SK-N-SH (cell line): ENCODE data around the gene PCP4.

Experiments
- FOSL2 ChIP-seq: IDR thresholded peaks from 2 replicates; pipeline ENCODE4 v1.4.0; 2012; ENCODE audit warnings: low read depth, mild to moderate bottlenecking, moderate library complexity, borderline replicate concordance
- FOXJ3 ChIP-seq: sonication (generic); formaldehyde crosslinking; IDR thresholded peaks from 2 replicates; pipeline ENCODE4 v1.5.1; 2020; ENCODE audit warnings: mild to moderate bottlenecking, missing genetic modification reagents
- NFIC ChIP-seq: IDR thresholded peaks from 2 replicates; pipeline ENCODE4 v1.4.0; 2012; ENCODE audit warnings: borderline replicate concordance
- SIN3A ChIP-seq: IDR thresholded peaks from 2 replicates; pipeline ENCODE4 v1.6.1; 2012; ENCODE audit warnings: low read depth, mild to moderate bottlenecking, low read length, moderate library complexity, borderline replicate concordance
- YY1 ChIP-seq: IDR thresholded peaks from 2 replicates; pipeline ENCODE4 v1.4.0; 2012; ENCODE audit warnings: low read depth, mild to moderate bottlenecking
- TF ChIP-seq, protein P1 (sequence below): fragments of 200-600 bp; sonication (generic); IDR thresholded peaks from 2 replicates; pipeline ENCODE4 v1.6.1; 2017; ENCODE audit warnings: antibody characterized with exemption, mild to moderate bottlenecking, moderate library complexity
- TF ChIP-seq, protein P2 (sequence below): IDR thresholded peaks from 2 replicates; pipeline ENCODE4 v1.4.0; 2012; ENCODE audit warnings: low read depth

- no peak for TF ChIP-seq FOXJ3
- TF ChIP-seq, protein P1, sequence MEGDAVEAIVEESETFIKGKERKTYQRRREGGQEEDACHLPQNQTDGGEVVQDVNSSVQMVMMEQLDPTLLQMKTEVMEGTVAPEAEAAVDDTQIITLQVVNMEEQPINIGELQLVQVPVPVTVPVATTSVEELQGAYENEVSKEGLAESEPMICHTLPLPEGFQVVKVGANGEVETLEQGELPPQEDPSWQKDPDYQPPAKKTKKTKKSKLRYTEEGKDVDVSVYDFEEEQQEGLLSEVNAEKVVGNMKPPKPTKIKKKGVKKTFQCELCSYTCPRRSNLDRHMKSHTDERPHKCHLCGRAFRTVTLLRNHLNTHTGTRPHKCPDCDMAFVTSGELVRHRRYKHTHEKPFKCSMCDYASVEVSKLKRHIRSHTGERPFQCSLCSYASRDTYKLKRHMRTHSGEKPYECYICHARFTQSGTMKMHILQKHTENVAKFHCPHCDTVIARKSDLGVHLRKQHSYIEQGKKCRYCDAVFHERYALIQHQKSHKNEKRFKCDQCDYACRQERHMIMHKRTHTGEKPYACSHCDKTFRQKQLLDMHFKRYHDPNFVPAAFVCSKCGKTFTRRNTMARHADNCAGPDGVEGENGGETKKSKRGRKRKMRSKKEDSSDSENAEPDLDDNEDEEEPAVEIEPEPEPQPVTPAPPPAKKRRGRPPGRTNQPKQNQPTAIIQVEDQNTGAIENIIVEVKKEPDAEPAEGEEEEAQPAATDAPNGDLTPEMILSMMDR: no peak
- TF ChIP-seq SIN3A: no peak
- TF ChIP-seq NFIC: no peak
- TF ChIP-seq, protein P2, sequence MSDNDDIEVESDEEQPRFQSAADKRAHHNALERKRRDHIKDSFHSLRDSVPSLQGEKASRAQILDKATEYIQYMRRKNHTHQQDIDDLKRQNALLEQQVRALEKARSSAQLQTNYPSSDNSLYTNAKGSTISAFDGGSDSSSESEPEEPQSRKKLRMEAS: no peak
- no peak for TF ChIP-seq FOSL2
- no peak for TF ChIP-seq YY1
Measured at GRCh38 chr21:39851002-39851618, 16.1 kb upstream of the PCP4 start.
